ENCODE measurements around the gene STXBP5L. TPM values are rescaled to one million over a fixed set of nuclear protein-coding genes. Genes with fewer than 3 reads are reported as not detected.

Gene STXBP5L
- total and polyA plus RNA-seq, 4 donors, result not detected

DNA sequence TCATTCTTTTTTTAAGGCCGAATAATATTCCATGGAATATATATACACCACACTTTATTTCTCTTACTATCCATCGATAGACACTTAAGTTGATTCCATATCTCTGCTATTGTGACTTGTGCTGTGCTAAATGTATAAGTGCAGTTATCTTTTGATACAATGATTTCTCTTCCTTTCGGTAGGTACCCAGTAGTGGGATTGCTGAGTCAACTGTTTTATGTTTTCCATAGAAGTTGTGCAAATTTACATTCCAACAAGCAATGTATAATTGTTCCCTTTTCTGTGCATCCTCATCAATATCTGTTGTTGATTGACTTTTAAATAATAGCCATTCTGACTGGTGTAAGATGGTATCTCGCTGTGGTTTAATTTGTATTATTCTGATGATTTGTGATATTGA lies 81.0 kb downstream of the STXBP5L start:
- Histone ChIP-seq H3K36me3 (ENCODE audit: control insufficient read depth in 4 of 4, insufficient read depth in 3 of 4, low read depth in 1 of 4, low read length in 3 of 4) (no peaks in the 10 kb centered on the region), H3K9me3 (ENCODE audit: control insufficient read depth in 4 of 4, low read length in 3 of 4) (no peaks in the 10 kb centered on the region), H3K4me3 (ENCODE audit: low read depth in 1 of 3, low read length in 3 of 3) (no peak overlapping the region), H3K27me3 (ENCODE audit: control insufficient read depth in 4 of 4, insufficient read depth in 4 of 4, low read length in 3 of 4) (no peaks in the 10 kb centered on the region), H3K4me1 (ENCODE audit: control insufficient read depth in 4 of 4, insufficient read depth in 4 of 4, low read length in 3 of 4) (no peaks in the 10 kb centered on the region), H3K9ac (ENCODE audit: low read depth in 1 of 2, low read length in 2 of 2) (no peak overlapping the region), H3K27ac (ENCODE audit: low read depth in 1 of 2, low read length in 2 of 2) (no peak overlapping the region)
- TF ChIP-seq, protein P1, sequence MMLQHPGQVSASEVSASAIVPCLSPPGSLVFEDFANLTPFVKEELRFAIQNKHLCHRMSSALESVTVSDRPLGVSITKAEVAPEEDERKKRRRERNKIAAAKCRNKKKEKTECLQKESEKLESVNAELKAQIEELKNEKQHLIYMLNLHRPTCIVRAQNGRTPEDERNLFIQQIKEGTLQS (IDR thresholded peaks at IDR 0.05), result no peak
- TF ChIP-seq YY1 (IDR thresholded peaks at IDR 0.05), result no peak
- TF ChIP-seq HNF4G (IDR thresholded peaks at IDR 0.05), result no peak
- TF ChIP-seq EGR1 (IDR thresholded peaks at IDR 0.05; ENCODE audit: low read depth in 2 of 2), result no peak
- TF ChIP-seq, protein P2, sequence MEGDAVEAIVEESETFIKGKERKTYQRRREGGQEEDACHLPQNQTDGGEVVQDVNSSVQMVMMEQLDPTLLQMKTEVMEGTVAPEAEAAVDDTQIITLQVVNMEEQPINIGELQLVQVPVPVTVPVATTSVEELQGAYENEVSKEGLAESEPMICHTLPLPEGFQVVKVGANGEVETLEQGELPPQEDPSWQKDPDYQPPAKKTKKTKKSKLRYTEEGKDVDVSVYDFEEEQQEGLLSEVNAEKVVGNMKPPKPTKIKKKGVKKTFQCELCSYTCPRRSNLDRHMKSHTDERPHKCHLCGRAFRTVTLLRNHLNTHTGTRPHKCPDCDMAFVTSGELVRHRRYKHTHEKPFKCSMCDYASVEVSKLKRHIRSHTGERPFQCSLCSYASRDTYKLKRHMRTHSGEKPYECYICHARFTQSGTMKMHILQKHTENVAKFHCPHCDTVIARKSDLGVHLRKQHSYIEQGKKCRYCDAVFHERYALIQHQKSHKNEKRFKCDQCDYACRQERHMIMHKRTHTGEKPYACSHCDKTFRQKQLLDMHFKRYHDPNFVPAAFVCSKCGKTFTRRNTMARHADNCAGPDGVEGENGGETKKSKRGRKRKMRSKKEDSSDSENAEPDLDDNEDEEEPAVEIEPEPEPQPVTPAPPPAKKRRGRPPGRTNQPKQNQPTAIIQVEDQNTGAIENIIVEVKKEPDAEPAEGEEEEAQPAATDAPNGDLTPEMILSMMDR (IDR thresholded peaks at IDR 0.05; ENCODE audit: low read depth, low read length, missing input control), result no peak
- TF ChIP-seq, protein P3, sequence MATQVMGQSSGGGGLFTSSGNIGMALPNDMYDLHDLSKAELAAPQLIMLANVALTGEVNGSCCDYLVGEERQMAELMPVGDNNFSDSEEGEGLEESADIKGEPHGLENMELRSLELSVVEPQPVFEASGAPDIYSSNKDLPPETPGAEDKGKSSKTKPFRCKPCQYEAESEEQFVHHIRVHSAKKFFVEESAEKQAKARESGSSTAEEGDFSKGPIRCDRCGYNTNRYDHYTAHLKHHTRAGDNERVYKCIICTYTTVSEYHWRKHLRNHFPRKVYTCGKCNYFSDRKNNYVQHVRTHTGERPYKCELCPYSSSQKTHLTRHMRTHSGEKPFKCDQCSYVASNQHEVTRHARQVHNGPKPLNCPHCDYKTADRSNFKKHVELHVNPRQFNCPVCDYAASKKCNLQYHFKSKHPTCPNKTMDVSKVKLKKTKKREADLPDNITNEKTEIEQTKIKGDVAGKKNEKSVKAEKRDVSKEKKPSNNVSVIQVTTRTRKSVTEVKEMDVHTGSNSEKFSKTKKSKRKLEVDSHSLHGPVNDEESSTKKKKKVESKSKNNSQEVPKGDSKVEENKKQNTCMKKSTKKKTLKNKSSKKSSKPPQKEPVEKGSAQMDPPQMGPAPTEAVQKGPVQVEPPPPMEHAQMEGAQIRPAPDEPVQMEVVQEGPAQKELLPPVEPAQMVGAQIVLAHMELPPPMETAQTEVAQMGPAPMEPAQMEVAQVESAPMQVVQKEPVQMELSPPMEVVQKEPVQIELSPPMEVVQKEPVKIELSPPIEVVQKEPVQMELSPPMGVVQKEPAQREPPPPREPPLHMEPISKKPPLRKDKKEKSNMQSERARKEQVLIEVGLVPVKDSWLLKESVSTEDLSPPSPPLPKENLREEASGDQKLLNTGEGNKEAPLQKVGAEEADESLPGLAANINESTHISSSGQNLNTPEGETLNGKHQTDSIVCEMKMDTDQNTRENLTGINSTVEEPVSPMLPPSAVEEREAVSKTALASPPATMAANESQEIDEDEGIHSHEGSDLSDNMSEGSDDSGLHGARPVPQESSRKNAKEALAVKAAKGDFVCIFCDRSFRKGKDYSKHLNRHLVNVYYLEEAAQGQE (IDR thresholded peaks at IDR 0.05), result no peak
- no peak for TF ChIP-seq TAF1 (conservative IDR thresholded peaks at IDR 0.05)
- no peak for TF ChIP-seq SP1 (IDR thresholded peaks at IDR 0.05)
- no peak for TF ChIP-seq NR2F2 (IDR thresholded peaks at IDR 0.05)
- TF ChIP-seq FOXA1 (IDR thresholded peaks at IDR 0.05), result no peak
- no peak for TF ChIP-seq RAD21 (IDR thresholded peaks at IDR 0.05)
- TF ChIP-seq, protein P4, sequence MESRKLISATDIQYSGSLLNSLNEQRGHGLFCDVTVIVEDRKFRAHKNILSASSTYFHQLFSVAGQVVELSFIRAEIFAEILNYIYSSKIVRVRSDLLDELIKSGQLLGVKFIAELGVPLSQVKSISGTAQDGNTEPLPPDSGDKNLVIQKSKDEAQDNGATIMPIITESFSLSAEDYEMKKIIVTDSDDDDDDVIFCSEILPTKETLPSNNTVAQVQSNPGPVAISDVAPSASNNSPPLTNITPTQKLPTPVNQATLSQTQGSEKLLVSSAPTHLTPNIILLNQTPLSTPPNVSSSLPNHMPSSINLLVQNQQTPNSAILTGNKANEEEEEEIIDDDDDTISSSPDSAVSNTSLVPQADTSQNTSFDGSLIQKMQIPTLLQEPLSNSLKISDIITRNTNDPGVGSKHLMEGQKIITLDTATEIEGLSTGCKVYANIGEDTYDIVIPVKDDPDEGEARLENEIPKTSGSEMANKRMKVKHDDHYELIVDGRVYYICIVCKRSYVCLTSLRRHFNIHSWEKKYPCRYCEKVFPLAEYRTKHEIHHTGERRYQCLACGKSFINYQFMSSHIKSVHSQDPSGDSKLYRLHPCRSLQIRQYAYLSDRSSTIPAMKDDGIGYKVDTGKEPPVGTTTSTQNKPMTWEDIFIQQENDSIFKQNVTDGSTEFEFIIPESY (IDR thresholded peaks at IDR 0.05), result no peak
- TF ChIP-seq GABPA (IDR thresholded peaks at IDR 0.05 in 1 of 2, conservative IDR thresholded peaks at IDR 0.05 in 1 of 2), result no peak
- 88% methylated on average over 4 of the region's 4 CpGs for WGBS
- no peak for DNase-seq (ENCODE audit: low spot score)

DNA sequence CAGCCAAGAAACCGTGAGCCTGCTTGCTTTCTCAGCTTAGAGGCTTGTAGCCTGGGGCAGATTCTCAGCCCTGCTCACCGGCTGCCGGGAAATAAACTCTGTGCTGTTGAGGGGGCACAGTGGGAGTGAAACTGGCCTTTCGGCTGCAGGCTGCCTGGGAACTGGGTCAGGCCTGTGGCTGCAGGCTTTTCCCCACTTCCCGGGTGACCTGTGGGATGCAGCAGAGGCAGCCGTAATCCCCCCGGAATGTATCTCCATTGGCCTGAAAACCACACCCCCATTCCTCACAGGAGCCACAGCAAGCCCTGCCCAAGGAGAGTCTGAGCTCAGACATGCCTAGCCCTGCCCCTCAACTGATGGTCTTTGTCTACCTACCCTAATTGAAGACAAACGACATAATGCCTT lies 110.9 kb downstream of the STXBP5L start:
- no peak for DNase-seq (ENCODE audit: low spot score)
- no peak overlapping the region for H3K9ac ChIP-seq (ENCODE audit: low read depth in 1 of 2, low read length in 2 of 2)
- WGBS, result 72% methylated on average over 8 of the region's 8 CpGs
- no peak overlapping the region for H3K27ac ChIP-seq (ENCODE audit: low read depth in 1 of 2, low read length in 2 of 2)
- H3K4me1 ChIP-seq (ENCODE audit: control insufficient read depth in 4 of 4, insufficient read depth in 4 of 4, low read length in 3 of 4), result no peaks in the 10 kb centered on the region
- H3K9me3 ChIP-seq (ENCODE audit: control insufficient read depth in 4 of 4, low read length in 3 of 4), result no peaks in the 10 kb centered on the region
- no peaks in the 10 kb centered on the region for H3K36me3 ChIP-seq (ENCODE audit: control insufficient read depth in 4 of 4, insufficient read depth in 3 of 4, low read depth in 1 of 4, low read length in 3 of 4)
- no peak overlapping the region for H3K4me3 ChIP-seq (ENCODE audit: low read depth in 1 of 3, low read length in 3 of 3)
- no peaks in the 10 kb centered on the region for H3K27me3 ChIP-seq (ENCODE audit: control insufficient read depth in 4 of 4, insufficient read depth in 4 of 4, low read length in 3 of 4)
- TF ChIP-seq RAD21 (IDR thresholded peaks at IDR 0.05), result no peak
- TF ChIP-seq, protein P2 (IDR thresholded peaks at IDR 0.05; ENCODE audit: low read depth, low read length, missing input control), result no peak
- no peak for TF ChIP-seq SP1 (IDR thresholded peaks at IDR 0.05)
- no peak for TF ChIP-seq GABPA (IDR thresholded peaks at IDR 0.05 in 1 of 2, conservative IDR thresholded peaks at IDR 0.05 in 1 of 2)
- no peak for TF ChIP-seq FOXA1 (IDR thresholded peaks at IDR 0.05)
- TF ChIP-seq RXRA (IDR thresholded peaks at IDR 0.05), result no peak
- TF ChIP-seq EGR1 (IDR thresholded peaks at IDR 0.05; ENCODE audit: low read depth in 2 of 2), result no peak
- TF ChIP-seq, protein P3 (IDR thresholded peaks at IDR 0.05), result no peak
- TF ChIP-seq YY1 (IDR thresholded peaks at IDR 0.05), result no peak
- TF ChIP-seq, protein P1 (IDR thresholded peaks at IDR 0.05), result no peak
- TF ChIP-seq HNF4G (IDR thresholded peaks at IDR 0.05), result no peak
- no peak for TF ChIP-seq TAF1 (conservative IDR thresholded peaks at IDR 0.05)
- no peak for TF ChIP-seq JUND (IDR thresholded peaks at IDR 0.05)
- no peak for TF ChIP-seq HNF4A (conservative IDR thresholded peaks at IDR 0.05)
- no peak for TF ChIP-seq FOXA2 (IDR thresholded peaks at IDR 0.05)

All from liver (tissue), 9 donors.